Muscle of leg (tissue), 11 donors: ENCODE data around the gene SIL1. TPM values are rescaled to one million over a fixed set of nuclear protein-coding genes. Genes with fewer than 3 reads are reported as not detected.
"Not testable (repeated sequence)": the region's sequence is repeated elsewhere in the genome, so short reads cannot be mapped to it uniquely, and the experiment has no call there.

Experiments
- DNase-seq: peaks from one replicate; pipeline ENCODE4 v3.0.0; 2013
- H3K27ac ChIP-seq: one replicate; pipeline ENCODE4 v1.5.1; 2013; ENCODE audit warnings: mild to moderate bottlenecking, low read length, control low read depth
- H3K27me3 ChIP-seq: one replicate; pipeline ENCODE4 v1.6.1; 2013; ENCODE audit warnings: low read length; ENCODE audit not compliant: control insufficient read depth, insufficient read depth
- H3K36me3 ChIP-seq: one replicate; pipeline ENCODE4 v1.6.1; 2013; ENCODE audit warnings: low read length; ENCODE audit not compliant: control insufficient read depth, insufficient read depth
- H3K4me1 ChIP-seq: one replicate; pipeline ENCODE4 v1.6.1; 2013; ENCODE audit warnings: low read length; ENCODE audit not compliant: control insufficient read depth, insufficient read depth
- H3K4me3 ChIP-seq: one replicate; pipeline ENCODE4 v1.5.1; 2013; ENCODE audit warnings: low read length, control low read depth
- H3K9me3 ChIP-seq: replicated peaks from 2 replicates; pipeline ENCODE4 v1.6.1; 2013; ENCODE audit warnings: low read depth, low read length; ENCODE audit not compliant: control insufficient read depth
- WGBS: methylation state at CpG from one replicate; pipeline ENCODE4 v1.1.5; 2013; ENCODE audit warnings: missing lambda C conversion rate; ENCODE audit not compliant: insufficient coverage; 5-methylcytosine and 5-hydroxymethylcytosine counted together
- polyA plus RNA-seq, 8 donors: library from polyadenylated mRNA; unstranded; fragments of 120-200 nt; gene quantifications; one replicate each; pipeline versions ENCODE4 v1.2.1 to v1.2.3, GENCODE V29; 2013; ENCODE audit warnings: inconsistent platforms in 1 of 8, low replicate concordance in 1 of 8; ENCODE audit not compliant: insufficient read length in 8 of 8, insufficient read depth in 1 of 8
- total RNA-seq: library from RNA; stranded (reverse); fragments of 120-200 nt; gene quantifications from one replicate; pipeline ENCODE4 v1.2.4, GENCODE V29; 2013

Gene SIL1
- total and polyA plus RNA-seq, 9 donors = 20.0 to 34.7 (median 26.4) TPM

GRCh38 chr5:139179778-139180513, 18.2 kb downstream of the SIL1 start:
- WGBS = 100% methylated on average over 2 of the region's 8 CpGs
- H3K9me3 ChIP-seq, H3K27ac ChIP-seq, H3K4me3 ChIP-seq, H3K36me3 ChIP-seq, H3K27me3 ChIP-seq, DNase-seq: not testable (repeated sequence)
- H3K4me1 ChIP-seq = peaks cover 27% of the 10 kb centered on the region

GRCh38 chr5:139178935-139179334, 19.2 kb downstream of the SIL1 start:
- peak; percentile 31 for DNase-seq
- no peaks in the 10 kb centered on the region for H3K9me3 ChIP-seq
- H3K4me1 ChIP-seq = peaks cover 27% of the 10 kb centered on the region
- WGBS = no CpG with 5 or more reads among the region's 1 CpG
- H3K27me3 ChIP-seq = no peaks in the 10 kb centered on the region
- no peaks in the 10 kb centered on the region for H3K36me3 ChIP-seq
- H3K27ac ChIP-seq = no peak overlapping the region
- H3K4me3 ChIP-seq = no peak overlapping the region

DNA sequence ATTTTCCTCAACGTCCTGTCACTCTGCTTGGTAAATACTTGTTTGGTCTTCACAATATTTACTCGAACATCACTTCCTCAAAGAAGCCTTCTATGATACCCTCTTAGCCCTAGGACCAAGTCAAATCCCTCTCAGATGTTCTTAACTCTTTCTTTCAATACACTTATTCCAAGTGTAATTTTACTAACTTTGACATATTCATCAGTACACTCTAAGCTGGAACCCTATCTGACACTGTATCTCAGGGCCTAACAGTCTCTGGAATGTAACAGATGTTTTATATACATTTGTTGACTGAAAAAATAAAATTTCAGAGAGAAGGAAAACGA, 19.6 kb downstream of the SIL1 start:
- H3K9me3 ChIP-seq = no peaks in the 10 kb centered on the region
- DNase-seq = no peak
- no peaks in the 10 kb centered on the region for H3K27me3 ChIP-seq
- no peak overlapping the region for H3K4me3 ChIP-seq
- no peaks in the 10 kb centered on the region for H3K36me3 ChIP-seq
- H3K4me1 ChIP-seq = peaks cover 27% of the 10 kb centered on the region
- H3K27ac ChIP-seq = no peak overlapping the region
- WGBS = 14% methylated on average over 2 of the region's 3 CpGs

- H3K4me3 ChIP-seq = no peak overlapping the region
- H3K4me1 ChIP-seq = peaks cover 27% of the 10 kb centered on the region
- peak; percentile 59 for DNase-seq
- 71% methylated on average over 1 of the region's 1 CpG for WGBS
- H3K27ac ChIP-seq = peak overlapping the region; percentile 21
- H3K9me3 ChIP-seq = peaks cover 4% of the 10 kb centered on the region
- H3K36me3 ChIP-seq = no peaks in the 10 kb centered on the region
- H3K27me3 ChIP-seq = no peaks in the 10 kb centered on the region
Measured at GRCh38 chr5:139177809-139178588, 20.2 kb downstream of the SIL1 start.

DNA sequence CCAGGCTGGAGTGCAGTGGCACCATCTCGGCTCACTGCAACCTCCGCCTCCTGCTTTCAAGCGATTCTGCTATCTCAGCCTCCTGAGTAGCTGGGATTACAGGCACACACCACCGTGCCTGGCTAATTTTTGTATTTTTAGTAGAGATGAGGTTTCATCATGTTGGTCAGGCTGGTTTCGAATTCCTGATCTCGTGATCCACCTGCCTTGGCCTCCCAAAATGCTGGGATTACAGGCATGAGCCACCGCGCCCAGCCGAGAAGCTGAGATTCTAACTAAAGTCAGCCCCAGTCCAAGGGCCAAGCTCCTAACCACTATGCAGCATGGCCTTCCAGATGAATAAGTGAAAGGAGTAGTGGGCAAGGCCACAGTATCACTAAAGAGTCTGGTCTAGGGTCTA, 20.9 kb downstream of the SIL1 start:
- H3K27ac ChIP-seq, DNase-seq, H3K36me3 ChIP-seq, H3K4me3 ChIP-seq, H3K27me3 ChIP-seq: not testable (repeated sequence)
- H3K4me1 ChIP-seq = peaks cover 27% of the 10 kb centered on the region
- WGBS = 94% methylated on average over 3 of the region's 9 CpGs
- H3K9me3 ChIP-seq = peaks cover 10% of the 10 kb centered on the region

- not testable (repeated sequence) for H3K27ac ChIP-seq, DNase-seq, H3K4me3 ChIP-seq, H3K36me3 ChIP-seq, H3K27me3 ChIP-seq
- Histone ChIP-seq H3K9me3 (peaks cover 15% of the 10 kb centered on the region), H3K4me1 (peaks cover 18% of the 10 kb centered on the region)
- WGBS = 89% methylated on average over 1 of the region's 1 CpG
Measured at GRCh38 chr5:139174382-139174781, 23.8 kb downstream of the SIL1 start.

DNA sequence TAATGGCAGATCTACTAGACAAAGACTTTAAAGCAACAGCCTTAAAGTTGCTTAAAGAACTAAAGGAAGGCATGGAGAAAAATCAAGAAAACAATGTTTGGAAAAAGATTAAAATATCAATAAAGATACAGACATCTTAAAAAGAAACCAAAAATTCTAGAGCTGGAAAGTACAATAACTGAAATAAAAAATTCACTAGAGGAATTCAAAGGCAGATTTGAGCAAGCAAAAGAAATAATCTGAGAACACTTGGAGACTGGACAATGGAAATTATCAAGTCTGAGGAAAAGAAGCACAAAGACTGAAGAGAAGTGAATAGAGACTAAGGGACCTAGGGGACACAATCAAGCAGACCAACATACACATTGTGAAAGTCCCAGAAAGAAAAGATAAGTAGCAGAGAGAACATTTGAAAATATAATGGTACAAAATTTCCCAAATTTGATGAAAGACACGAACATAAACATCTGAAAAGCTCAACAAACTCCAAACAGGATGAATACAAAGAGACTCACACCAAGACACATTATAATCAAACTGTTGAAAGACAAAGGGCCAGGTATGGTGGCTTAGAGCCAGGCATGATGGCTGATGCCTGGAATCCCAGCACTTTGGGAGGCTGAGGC, 26.3 kb downstream of the SIL1 start:
- no peaks in the 10 kb centered on the region for H3K27me3 ChIP-seq
- no peak overlapping the region for H3K4me3 ChIP-seq
- DNase-seq = no peak
- no peaks in the 10 kb centered on the region for H3K4me1 ChIP-seq
- peaks cover 15% of the 10 kb centered on the region for H3K9me3 ChIP-seq
- no peak overlapping the region for H3K27ac ChIP-seq
- WGBS = no CpG with 5 or more reads among the region's 1 CpG
- no peaks in the 10 kb centered on the region for H3K36me3 ChIP-seq

DNA sequence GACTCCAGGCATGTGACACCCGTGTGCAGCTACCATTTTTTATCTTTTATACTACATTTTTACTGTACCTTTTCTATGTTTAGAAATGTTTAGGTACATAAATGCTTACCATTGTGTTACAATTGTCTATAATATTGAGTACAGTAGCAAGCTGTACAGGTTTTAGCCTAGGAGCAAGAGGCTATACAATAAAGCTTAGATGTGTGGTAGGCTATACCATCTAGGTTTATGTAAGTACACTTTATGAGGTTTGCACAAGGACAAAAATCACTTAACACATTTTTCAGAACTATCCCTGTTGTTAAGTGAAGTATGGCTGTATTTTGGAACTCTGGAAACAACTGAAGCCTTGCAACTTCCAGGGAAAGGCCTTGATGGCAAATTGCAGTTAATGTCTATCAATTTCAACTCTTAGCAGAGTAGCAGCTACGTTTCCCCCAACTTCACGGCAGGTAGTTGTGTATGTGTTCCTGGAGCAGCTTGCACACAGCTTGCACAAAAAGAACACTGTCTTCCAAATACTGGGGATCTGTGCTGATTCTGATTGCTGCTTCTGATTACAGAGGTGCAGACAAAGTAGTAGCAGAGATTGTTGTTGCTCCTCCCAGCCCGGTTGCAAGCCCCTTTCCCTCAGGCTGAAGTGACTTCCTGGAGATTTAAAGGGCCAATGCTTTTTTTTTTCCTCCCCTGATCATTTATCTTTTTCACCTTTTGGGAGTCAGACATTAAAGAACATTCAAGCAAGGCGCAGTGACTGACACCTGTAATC, 30.0 kb downstream of the SIL1 start:
- H3K4me1 ChIP-seq = no peaks in the 10 kb centered on the region
- no peak overlapping the region for H3K27ac ChIP-seq
- H3K4me3 ChIP-seq = no peak overlapping the region
- WGBS = no CpG with 5 or more reads among the region's 5 CpGs
- no peak for DNase-seq
- H3K27me3 ChIP-seq = no peaks in the 10 kb centered on the region
- H3K36me3 ChIP-seq = no peaks in the 10 kb centered on the region
- H3K9me3 ChIP-seq = peaks cover 12% of the 10 kb centered on the region

DNA sequence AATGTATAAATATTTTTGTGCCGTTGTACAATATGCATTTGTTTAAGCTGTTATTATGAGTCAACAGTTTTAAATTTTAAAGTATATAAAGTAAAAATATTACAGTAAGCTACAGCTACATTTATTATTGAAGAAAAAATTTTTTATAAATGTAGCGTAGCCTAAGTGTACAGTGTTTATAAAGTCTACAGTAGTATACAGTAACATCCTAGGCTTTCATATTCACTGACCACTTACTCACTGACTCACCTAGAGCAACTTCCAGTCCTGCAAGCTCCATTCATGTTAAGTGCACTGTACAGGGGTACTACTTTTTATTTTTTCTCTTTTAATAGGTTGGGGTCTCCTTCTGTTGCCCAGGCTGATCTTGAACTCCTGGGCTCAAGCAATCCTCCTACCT, 30.6 kb downstream of the SIL1 start:
- H3K9me3 ChIP-seq = peaks cover 6% of the 10 kb centered on the region
- H3K27ac ChIP-seq = no peak overlapping the region
- no CpG with 5 or more reads among the region's 2 CpGs for WGBS
- H3K4me1 ChIP-seq = no peaks in the 10 kb centered on the region
- no peak for DNase-seq
- no peak overlapping the region for H3K4me3 ChIP-seq
- no peaks in the 10 kb centered on the region for H3K27me3 ChIP-seq
- no peaks in the 10 kb centered on the region for H3K36me3 ChIP-seq

DNA sequence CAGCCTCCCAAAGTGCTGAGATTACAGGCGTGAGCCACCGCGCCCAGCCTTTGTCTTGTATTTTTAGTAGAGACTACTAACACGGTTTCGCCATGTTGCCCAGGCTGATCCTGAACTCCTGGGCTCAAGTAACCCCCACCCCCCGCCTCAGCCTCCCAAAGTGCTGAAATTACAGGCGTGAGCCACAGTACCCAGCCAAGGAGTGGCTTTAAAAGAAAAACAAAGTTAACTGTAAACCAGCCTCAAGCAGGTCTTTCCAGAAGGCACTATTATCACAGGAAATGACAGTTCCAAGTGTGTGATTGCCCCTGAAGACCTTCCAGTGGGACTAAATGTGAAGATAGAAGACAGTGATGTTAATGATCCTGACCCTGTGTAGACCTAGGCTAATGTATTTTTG, 31.1 kb downstream of the SIL1 start:
- no peak for DNase-seq
- WGBS = 90% methylated on average over 5 of the region's 7 CpGs
- no peaks in the 10 kb centered on the region for H3K4me1 ChIP-seq
- H3K27ac ChIP-seq = no peak overlapping the region
- no peak overlapping the region for H3K4me3 ChIP-seq
- H3K9me3 ChIP-seq = peaks cover 3% of the 10 kb centered on the region
- no peaks in the 10 kb centered on the region for H3K27me3 ChIP-seq
- H3K36me3 ChIP-seq = no peaks in the 10 kb centered on the region
